AG08395 (cell line): Measurements from ENCODE around the gene RHD.
"Not testable (repeated sequence)": the region's sequence is repeated elsewhere in the genome, so short reads cannot be mapped to it uniquely, and the experiment has no call there.

Source experiments
- DNase-seq: peaks from one replicate; pipeline ENCODE4 v3.0.0; 2012; ENCODE audit warnings: mixed read lengths, low spot score

The RHD gene

GRCh38 chr1:25257196-25257595, 15.1 kb upstream of the RHD start:
- DNase-seq, result peak; percentile 48

GRCh38 chr1:25259813-25260212, 12.5 kb upstream of the RHD start:
- not testable (repeated sequence) for DNase-seq

GRCh38 chr1:25260336-25260735, 12.0 kb upstream of the RHD start:
- DNase-seq, result not testable (repeated sequence)

- not testable (repeated sequence) for DNase-seq
Measured at GRCh38 chr1:25266554-25267287, 5.6 kb upstream of the RHD start.

- DNase-seq, result not testable (repeated sequence)
Measured at GRCh38 chr1:25267288-25268142, 4.8 kb upstream of the RHD start.

GRCh38 chr1:25268143-25268760, 4.1 kb upstream of the RHD start:
- not testable (repeated sequence) for DNase-seq

- DNase-seq, result not testable (repeated sequence)
Measured at GRCh38 chr1:25275648-25276047, 3.3 kb downstream of the RHD start.

GRCh38 chr1:25277295-25277694, 5.0 kb downstream of the RHD start:
- not testable (repeated sequence) for DNase-seq

GRCh38 chr1:25278358-25278757, 6.0 kb downstream of the RHD start:
- DNase-seq, result not testable (repeated sequence)

- not testable (repeated sequence) for DNase-seq
Measured at GRCh38 chr1:25278790-25279189, 6.5 kb downstream of the RHD start.

- not testable (repeated sequence) for DNase-seq
Measured at GRCh38 chr1:25279693-25280111, 7.4 kb downstream of the RHD start.

GRCh38 chr1:25285862-25286261, 13.6 kb downstream of the RHD start:
- not testable (repeated sequence) for DNase-seq

GRCh38 chr1:25287164-25287563, 14.9 kb downstream of the RHD start:
- DNase-seq, result not testable (repeated sequence)

GRCh38 chr1:25288573-25289101, 16.3 kb downstream of the RHD start:
- not testable (repeated sequence) for DNase-seq

- DNase-seq, result not testable (repeated sequence)
Measured at GRCh38 chr1:25290043-25290442, 17.7 kb downstream of the RHD start.

GRCh38 chr1:25293426-25293825, 21.1 kb downstream of the RHD start:
- DNase-seq, result not testable (repeated sequence)

GRCh38 chr1:25294889-25295826, 22.8 kb downstream of the RHD start:
- DNase-seq, result not testable (repeated sequence)

- not testable (repeated sequence) for DNase-seq
Measured at GRCh38 chr1:25296501-25296900, 24.2 kb downstream of the RHD start.

GRCh38 chr1:25300729-25301128, 28.4 kb downstream of the RHD start:
- not testable (repeated sequence) for DNase-seq

GRCh38 chr1:25302330-25302729, 30.0 kb downstream of the RHD start:
- DNase-seq, result not testable (repeated sequence)

- DNase-seq, result not testable (repeated sequence)
Measured at GRCh38 chr1:25304936-25305335, 32.6 kb downstream of the RHD start.
